K562 (cell line): ENCODE measurements around the gene ZNF544. TPM values are rescaled to one million over a fixed set of nuclear protein-coding genes. Genes with fewer than 3 reads are reported as not detected.

Experiments used
- BRF1 ChIP-seq: IDR thresholded peaks from 3 replicates; pipeline ENCODE4 v1.6.1; 2011; ENCODE audit warnings: borderline replicate concordance, mild to moderate bottlenecking; ENCODE audit not compliant: insufficient read length; ENCODE audit errors: extremely low read depth
- CREB1 ChIP-seq, 2 experiments: sonication (generic) in 1 of 2; formaldehyde crosslinking in 1 of 2; IDR thresholded peaks; 2 replicates each; pipeline versions ENCODE4 v1.6.1 to v1.8.0; 2012 to 2022; ENCODE audit warnings: inconsistent platforms in 1 of 2, mild to moderate bottlenecking in 1 of 2, missing genetic modification reagents in 1 of 2, moderate library complexity in 1 of 2
- FOXP1 ChIP-seq: sonication (generic); formaldehyde crosslinking; IDR thresholded peaks from 2 replicates; pipeline ENCODE4 v1.8.0; 2022; ENCODE audit warnings: mild to moderate bottlenecking, missing genetic modification reagents
- HNRNPL ChIP-seq: fragments of 200-400 bp; formaldehyde crosslinking; IDR thresholded peaks from 2 replicates; pipeline ENCODE4 v1.6.1; 2017; ENCODE audit warnings: low read depth, mild to moderate bottlenecking, low read length
- KAT2B ChIP-seq: IDR thresholded peaks from one replicate; pipeline ENCODE4 v1.6.1; 2012; ENCODE audit warnings: low read depth, mild to moderate bottlenecking, control low read depth, inconsistent platforms, low read length, moderate library complexity
- KLF16 ChIP-seq: IDR thresholded peaks from 2 replicates; pipeline ENCODE4 v1.6.1; 2016; ENCODE audit warnings: antibody characterized with exemption
- L3MBTL2 ChIP-seq: fragments of 450-650 bp; IDR thresholded peaks from 2 replicates; pipeline ENCODE4 v1.6.1; 2016; ENCODE audit warnings: mild to moderate bottlenecking, moderate library complexity
- MECOM ChIP-seq: fragments of 250-450 bp; sonication (Bioruptor Pico); IDR thresholded peaks from 2 replicates; pipeline ENCODE4 v1.8.0; 2022; ENCODE audit warnings: inconsistent platforms
- SP1 ChIP-seq: sonication (generic); formaldehyde crosslinking; IDR thresholded peaks from 2 replicates; pipeline ENCODE4 v1.8.1; 2022; ENCODE audit warnings: mild to moderate bottlenecking, missing genetic modification reagents
- SREBF2 ChIP-seq: sonication (generic); formaldehyde crosslinking; IDR thresholded peaks from 2 replicates; pipeline ENCODE4 v1.4.0; 2020; ENCODE audit warnings: mild to moderate bottlenecking, missing genetic modification reagents
- XRCC4 ChIP-seq: IDR thresholded peaks from one replicate; pipeline ENCODE4 v1.6.1; 2011; ENCODE audit not compliant: insufficient read depth, insufficient read length; ENCODE audit errors: extremely low read depth
- ZBTB1 ChIP-seq: sonication (generic); formaldehyde crosslinking; IDR thresholded peaks from 2 replicates; pipeline ENCODE4 v1.8.1; 2023; ENCODE audit warnings: missing genetic modification reagents, low read depth, mild to moderate bottlenecking, borderline replicate concordance
- ZBTB8A ChIP-seq: fragments of 450-650 bp; IDR thresholded peaks from 2 replicates; pipeline ENCODE4 v1.6.1; 2018; ENCODE audit warnings: mild to moderate bottlenecking, moderate library complexity; ENCODE audit not compliant: partially characterized antibody
- ZFPM2 ChIP-seq: fragments of 250-450 bp; sonication (Bioruptor Pico); IDR thresholded peaks from 2 replicates; pipeline ENCODE4 v1.5.1; 2022; ENCODE audit warnings: mild to moderate bottlenecking
- ZNF121 ChIP-seq: sonication (generic); formaldehyde crosslinking; conservative IDR thresholded peaks from 2 replicates; pipeline ENCODE4 v1.8.0; 2022; ENCODE audit warnings: missing genetic modification reagents
- ZNF232 ChIP-seq: sonication (generic); formaldehyde crosslinking; IDR thresholded peaks from 2 replicates; pipeline ENCODE4 v1.8.0; 2022; ENCODE audit warnings: mild to moderate bottlenecking, missing genetic modification reagents
- ZNF764 ChIP-seq: fragments of 250-450 bp; sonication (Bioruptor Pico); IDR thresholded peaks from 2 replicates; pipeline ENCODE4 v1.4.0; 2020; ENCODE audit warnings: low read depth, mild to moderate bottlenecking, moderate library complexity
- ZNF780A ChIP-seq: fragments of 250-450 bp; sonication (Bioruptor Pico); IDR thresholded peaks from 2 replicates; pipeline ENCODE4 v1.5.0; 2021; ENCODE audit warnings: mild to moderate bottlenecking
- polyA plus RNA-seq, 8 experiments: library from polyadenylated mRNA; depleted of rRNA in 4 of 8; stranded (reverse) in 5 of 8; unstranded in 3 of 8; fragments of >200 nt; fragmentation: Nextera tagmentation in 2 of 8; fragmentation: Illumina TruSeq in 1 of 8; extraction: Ambion mirVana in 2 of 8; extraction: Trizol in 1 of 8; gene quantifications; 2 replicates each; pipeline versions ENCODE4 v1.2.1 to v1.2.3, GENCODE V29; 2011 to 2014; ENCODE audit warnings: inconsistent platforms in 1 of 8, missing spikeins in 1 of 8
- total RNA-seq, 7 experiments: library from RNA; depleted of rRNA in 6 of 7; stranded (reverse); fragments of >200 nt in 6 of 7; fragmentation: Illumina TruSeq in 2 of 7; extraction: Trizol in 2 of 7; gene quantifications; 2 replicates each; pipeline versions ENCODE4 v1.2.1 to v1.2.3, GENCODE V29; 2011 to 2021; ENCODE audit warnings: low replicate concordance in 1 of 7
- TF ChIP-seq, protein P1 (sequence below): fragments of 200-800 bp; sonication (Bioruptor generic); IDR thresholded peaks from 2 replicates; pipeline ENCODE4 v1.6.1; 2017; ENCODE audit warnings: missing genetic modification characterization, missing compliant biosample characterization
- TF ChIP-seq, protein P2 (sequence below): fragments of 450-650 bp; IDR thresholded peaks from one replicate; pipeline ENCODE4 v1.6.1; 2018; ENCODE audit warnings: mild to moderate bottlenecking, moderate library complexity; ENCODE audit not compliant: partially characterized antibody
- TF ChIP-seq, protein P3 (sequence below): sonication (generic); IDR thresholded peaks from 2 replicates; pipeline ENCODE4 v1.6.1; 2016
- TF ChIP-seq, protein P4 (sequence below), 3 experiments: fragments of 200-800 bp in 1 of 3; sonication (Bioruptor generic) in 1 of 3; sonication (generic) in 1 of 3; formaldehyde crosslinking in 1 of 3; IDR thresholded peaks; 2 replicates each; pipeline versions ENCODE4 v1.6.1 to v1.8.0; 2016 to 2022; ENCODE audit warnings: mild to moderate bottlenecking in 2 of 3, missing compliant biosample characterization in 2 of 3, missing genetic modification characterization in 2 of 3, missing genetic modification reagents in 1 of 3
- TF ChIP-seq, protein P5 (sequence below): sonication (generic); formaldehyde crosslinking; IDR thresholded peaks from 2 replicates; pipeline ENCODE4 v1.8.0; 2022; ENCODE audit warnings: mild to moderate bottlenecking, missing genetic modification reagents

The ZNF544 gene
- total and polyA plus RNA-seq, 9 of the 15 experiments (the other 6 are each of a cell fraction or from before 2014, with no cell fraction given): 23.6 to 59.0 (median 41.4) TPM

DNA sequence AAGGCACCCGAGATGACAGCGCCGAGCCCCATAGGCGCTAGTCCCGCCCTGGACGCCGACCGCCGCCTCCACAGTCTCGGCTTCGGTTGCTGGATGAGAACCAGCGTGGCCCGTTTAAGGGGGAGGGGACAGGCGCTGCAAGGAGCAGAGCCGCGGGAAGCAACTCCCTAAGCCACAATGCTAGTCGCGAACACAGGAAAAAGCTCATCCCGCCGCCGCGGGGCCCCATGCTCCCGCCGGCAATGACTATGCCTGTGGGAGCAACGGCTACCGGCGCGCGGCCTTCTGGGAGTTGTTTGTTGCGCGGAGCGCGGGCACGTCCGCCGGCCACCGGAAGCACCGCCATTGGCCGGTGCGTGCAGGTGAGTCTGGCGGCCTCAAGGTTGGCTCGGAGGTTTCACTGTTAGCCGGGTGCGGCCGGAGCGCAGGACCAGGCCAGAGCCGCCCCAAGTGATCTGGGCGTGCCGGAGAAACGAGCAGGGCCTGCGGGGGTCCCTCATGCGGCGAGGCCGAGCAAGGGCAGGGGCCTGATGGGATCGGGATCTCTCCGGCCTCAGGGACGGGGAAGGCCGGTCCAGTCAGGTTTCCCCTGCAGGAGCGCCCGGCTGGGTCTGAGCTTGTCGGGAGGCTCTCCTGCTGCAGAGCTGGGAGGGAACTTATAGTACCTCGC, at the start of gene ZNF544 (continued):
- TF ChIP-seq, protein P1, sequence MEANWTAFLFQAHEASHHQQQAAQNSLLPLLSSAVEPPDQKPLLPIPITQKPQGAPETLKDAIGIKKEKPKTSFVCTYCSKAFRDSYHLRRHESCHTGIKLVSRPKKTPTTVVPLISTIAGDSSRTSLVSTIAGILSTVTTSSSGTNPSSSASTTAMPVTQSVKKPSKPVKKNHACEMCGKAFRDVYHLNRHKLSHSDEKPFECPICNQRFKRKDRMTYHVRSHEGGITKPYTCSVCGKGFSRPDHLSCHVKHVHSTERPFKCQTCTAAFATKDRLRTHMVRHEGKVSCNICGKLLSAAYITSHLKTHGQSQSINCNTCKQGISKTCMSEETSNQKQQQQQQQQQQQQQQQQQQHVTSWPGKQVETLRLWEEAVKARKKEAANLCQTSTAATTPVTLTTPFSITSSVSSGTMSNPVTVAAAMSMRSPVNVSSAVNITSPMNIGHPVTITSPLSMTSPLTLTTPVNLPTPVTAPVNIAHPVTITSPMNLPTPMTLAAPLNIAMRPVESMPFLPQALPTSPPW (CRISPR knock-in tag): 0 out of 2 replicates have a peak, but pooled peaks have one; percentile 36
- no peak for TF ChIP-seq MECOM (CRISPR knock-in tag)
- no peak for TF ChIP-seq XRCC4
- TF ChIP-seq ZBTB1: no peak
- TF ChIP-seq HNRNPL: no peak
- TF ChIP-seq ZNF764 (CRISPR knock-in tag): no peak
- no peak for TF ChIP-seq ZBTB8A
- no peak for TF ChIP-seq ZNF780A
- TF ChIP-seq, protein P2, sequence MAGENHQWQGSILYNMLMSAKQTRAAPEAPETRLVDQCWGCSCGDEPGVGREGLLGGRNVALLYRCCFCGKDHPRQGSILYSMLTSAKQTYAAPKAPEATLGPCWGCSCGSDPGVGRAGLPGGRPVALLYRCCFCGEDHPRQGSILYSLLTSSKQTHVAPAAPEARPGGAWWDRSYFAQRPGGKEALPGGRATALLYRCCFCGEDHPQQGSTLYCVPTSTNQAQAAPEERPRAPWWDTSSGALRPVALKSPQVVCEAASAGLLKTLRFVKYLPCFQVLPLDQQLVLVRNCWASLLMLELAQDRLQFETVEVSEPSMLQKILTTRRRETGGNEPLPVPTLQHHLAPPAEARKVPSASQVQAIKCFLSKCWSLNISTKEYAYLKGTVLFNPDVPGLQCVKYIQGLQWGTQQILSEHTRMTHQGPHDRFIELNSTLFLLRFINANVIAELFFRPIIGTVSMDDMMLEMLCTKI: no peak
- TF ChIP-seq, protein P3, sequence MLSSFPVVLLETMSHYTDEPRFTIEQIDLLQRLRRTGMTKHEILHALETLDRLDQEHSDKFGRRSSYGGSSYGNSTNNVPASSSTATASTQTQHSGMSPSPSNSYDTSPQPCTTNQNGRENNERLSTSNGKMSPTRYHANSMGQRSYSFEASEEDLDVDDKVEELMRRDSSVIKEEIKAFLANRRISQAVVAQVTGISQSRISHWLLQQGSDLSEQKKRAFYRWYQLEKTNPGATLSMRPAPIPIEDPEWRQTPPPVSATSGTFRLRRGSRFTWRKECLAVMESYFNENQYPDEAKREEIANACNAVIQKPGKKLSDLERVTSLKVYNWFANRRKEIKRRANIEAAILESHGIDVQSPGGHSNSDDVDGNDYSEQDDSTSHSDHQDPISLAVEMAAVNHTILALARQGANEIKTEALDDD: no peak
- peak; percentile 46; the same call in 1 of the 2 replicates for TF ChIP-seq SP1 (CRISPR knock-in tag)
- TF ChIP-seq, protein P4, sequence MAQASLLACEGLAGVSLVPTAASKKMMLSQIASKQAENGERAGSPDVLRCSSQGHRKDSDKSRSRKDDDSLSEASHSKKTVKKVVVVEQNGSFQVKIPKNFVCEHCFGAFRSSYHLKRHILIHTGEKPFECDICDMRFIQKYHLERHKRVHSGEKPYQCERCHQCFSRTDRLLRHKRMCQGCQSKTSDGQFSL (CRISPR knock-in tag; IDR thresholded peaks at IDR 0.05): no peak
- TF ChIP-seq, protein P4 (tag; IDR thresholded peaks at IDR 0.05): no peak
- no peak for TF ChIP-seq CREB1 (IDR thresholded peaks at IDR 0.05)
- no peak for TF ChIP-seq CREB1 (CRISPR knock-in tag; IDR thresholded peaks at IDR 0.05)
- TF ChIP-seq BRF1: no peak
- TF ChIP-seq FOXP1: peak; percentile 49; the same call in 1 of the 2 replicates
- peak; percentile 86 for TF ChIP-seq L3MBTL2
- TF ChIP-seq ZNF232 (CRISPR knock-in tag): 0 out of 2 replicates have a peak, but pooled peaks have one; percentile 39
- TF ChIP-seq ZFPM2 (CRISPR knock-in tag): no peak
- TF ChIP-seq SREBF2 (CRISPR knock-in tag): no peak
- TF ChIP-seq, protein P5, sequence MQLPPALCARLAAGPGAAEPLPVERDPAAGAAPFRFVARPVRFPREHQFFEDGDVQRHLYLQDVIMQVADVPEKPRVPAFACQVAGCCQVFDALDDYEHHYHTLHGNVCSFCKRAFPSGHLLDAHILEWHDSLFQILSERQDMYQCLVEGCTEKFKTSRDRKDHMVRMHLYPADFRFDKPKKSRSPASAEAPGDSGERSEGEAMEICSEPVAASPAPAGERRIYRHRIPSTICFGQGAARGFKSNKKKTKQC (CRISPR knock-in tag): no peak; the same call in 1 of the 2 replicates
- no peak for TF ChIP-seq KLF16
- TF ChIP-seq ZNF121: no peak
- no peak for TF ChIP-seq KAT2B
